ENCODE measurements around the gene GRB7.
"Not testable (repeated sequence)": the region's sequence is repeated elsewhere in the genome, so short reads cannot be mapped to it uniquely, and the experiment has no call there.

GRB7 gene

GRCh38 chr17:39737760-39738567, at the start of gene GRB7:
TSS of gene GRB7 (plus strand) at chr17:39737938. CDS start at chr17:39742302, 4,364 bp downstream.
- DNase-seq = no peak

- no peak for DNase-seq
Measured at GRCh38 chr17:39688475-39688835, 49.3 kb upstream of the GRB7 start.

- DNase-seq = no peak
Measured at GRCh38 chr17:39688945-39689344, 48.8 kb upstream of the GRB7 start.

GRCh38 chr17:39694593-39694992, 43.1 kb upstream of the GRB7 start:
- DNase-seq = no peak

GRCh38 chr17:39695089-39695474, 42.7 kb upstream of the GRB7 start:
- DNase-seq = no peak

DNA sequence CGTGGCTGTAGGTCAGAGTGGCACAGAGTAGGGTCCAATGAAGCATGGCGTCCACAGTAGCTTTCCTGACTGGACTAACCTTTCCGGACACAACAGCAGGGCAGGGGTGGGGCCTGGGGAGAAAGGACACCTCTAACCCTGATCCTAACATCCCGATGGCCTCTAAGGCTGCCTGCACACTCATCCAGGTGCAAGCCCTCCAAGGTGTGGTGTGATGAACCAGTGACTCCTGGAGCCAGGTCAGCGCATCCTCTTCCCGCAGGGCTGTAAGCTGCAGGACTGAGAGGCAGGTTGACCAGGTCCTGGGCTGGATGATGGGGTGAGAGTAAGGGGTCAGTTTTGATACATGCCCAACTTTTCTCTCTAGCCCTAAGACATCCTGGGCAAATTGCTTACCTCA, 41.0 kb upstream of the GRB7 start:
- DNase-seq = no peak

- DNase-seq = no peak
Measured at GRCh38 chr17:39697961-39698360, 39.8 kb upstream of the GRB7 start.

- not testable (repeated sequence) for DNase-seq
Measured at GRCh38 chr17:39699157-39699817, 38.5 kb upstream of the GRB7 start.

DNA sequence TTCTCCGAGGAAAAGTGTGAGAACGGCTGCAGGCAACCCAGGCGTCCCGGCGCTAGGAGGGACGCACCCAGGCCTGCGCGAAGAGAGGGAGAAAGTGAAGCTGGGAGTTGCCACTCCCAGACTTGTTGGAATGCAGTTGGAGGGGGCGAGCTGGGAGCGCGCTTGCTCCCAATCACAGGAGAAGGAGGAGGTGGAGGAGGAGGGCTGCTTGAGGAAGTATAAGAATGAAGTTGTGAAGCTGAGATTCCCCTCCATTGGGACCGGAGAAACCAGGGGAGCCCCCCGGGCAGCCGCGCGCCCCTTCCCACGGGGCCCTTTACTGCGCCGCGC, 38.0 kb upstream of the GRB7 start, which contains the start of gene ERBB2:
ERBB2 (plus strand) TSS at position 247 of the 330 bp plus-strand sequence. CDS start 175 bp downstream, outside the sequence.
- peak in 11 of 58 donors; percentile 1 to 42 (median 16) for DNase-seq

DNA sequence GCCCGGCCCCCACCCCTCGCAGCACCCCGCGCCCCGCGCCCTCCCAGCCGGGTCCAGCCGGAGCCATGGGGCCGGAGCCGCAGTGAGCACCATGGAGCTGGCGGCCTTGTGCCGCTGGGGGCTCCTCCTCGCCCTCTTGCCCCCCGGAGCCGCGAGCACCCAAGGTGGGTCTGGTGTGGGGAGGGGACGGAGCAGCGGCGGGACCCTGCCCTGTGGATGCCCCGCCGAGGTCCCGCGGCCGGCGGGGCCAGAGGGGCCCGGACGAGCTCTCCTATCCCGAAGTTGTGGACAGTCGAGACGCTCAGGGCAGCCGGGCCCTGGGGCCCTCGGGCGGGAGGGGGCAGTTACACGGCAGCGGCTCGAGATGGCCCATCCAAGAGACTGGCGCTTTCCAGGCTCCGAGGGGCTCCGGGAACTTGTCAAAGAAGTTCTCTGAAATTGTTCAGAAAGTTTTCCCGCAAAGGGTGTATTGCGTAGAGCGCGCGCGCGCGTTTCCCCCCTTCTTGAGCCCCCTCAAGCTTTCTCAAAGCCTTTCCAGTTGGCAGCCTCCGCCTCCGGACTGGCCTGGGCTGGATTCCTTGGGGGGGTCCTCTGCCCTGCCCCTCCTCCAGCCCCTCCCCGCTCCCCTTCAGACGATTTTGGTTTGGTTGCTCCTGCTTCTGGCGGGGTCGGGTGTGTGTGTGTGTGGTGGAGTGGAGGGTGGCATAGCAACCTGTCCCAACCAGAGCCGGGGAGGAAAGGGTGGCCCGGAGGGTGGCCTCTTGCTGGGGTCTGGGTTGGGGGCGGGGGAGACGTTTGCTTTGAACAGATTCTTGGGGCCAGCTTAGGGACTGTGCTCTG, 37.4 kb upstream of the GRB7 start:
- DNase-seq = no peak

DNA sequence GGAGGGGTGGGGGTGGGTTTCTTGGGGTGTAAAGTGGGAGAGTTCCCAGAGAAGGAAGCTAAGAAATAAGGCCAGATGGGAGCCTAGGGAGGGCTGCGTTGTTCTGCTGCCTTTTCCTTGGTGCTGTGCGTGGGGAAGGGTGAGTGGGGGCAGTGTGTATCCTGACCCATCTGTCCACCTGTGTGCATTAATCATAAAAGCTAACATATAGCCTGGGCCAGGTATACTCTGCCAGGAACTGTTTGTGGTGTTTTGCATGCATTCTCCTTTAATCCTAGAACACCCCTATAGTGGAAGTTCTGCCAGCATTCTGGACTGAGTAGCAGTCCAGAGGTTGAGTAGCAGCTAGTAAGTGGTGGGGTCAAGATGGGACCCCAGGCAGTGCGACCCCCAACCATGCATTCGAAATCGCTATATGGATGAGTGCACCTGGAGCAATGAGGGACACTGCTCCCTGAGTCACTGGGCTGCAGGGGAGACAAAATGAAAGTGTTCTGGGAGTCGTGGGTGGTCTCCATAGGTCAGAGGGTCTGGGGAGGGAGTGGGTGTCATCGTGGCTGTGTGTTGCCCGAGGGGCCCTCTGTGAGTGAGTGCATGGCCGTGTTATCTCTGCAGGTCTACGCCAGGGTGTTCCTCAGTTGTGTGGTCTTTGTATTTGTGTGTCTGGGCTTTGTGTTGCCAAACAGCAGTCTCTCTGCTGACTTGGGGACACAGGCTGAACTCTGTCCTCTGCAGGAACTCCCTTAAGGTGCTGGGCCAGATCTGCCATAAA, 36.5 kb upstream of the GRB7 start:
- no peak for DNase-seq

DNA sequence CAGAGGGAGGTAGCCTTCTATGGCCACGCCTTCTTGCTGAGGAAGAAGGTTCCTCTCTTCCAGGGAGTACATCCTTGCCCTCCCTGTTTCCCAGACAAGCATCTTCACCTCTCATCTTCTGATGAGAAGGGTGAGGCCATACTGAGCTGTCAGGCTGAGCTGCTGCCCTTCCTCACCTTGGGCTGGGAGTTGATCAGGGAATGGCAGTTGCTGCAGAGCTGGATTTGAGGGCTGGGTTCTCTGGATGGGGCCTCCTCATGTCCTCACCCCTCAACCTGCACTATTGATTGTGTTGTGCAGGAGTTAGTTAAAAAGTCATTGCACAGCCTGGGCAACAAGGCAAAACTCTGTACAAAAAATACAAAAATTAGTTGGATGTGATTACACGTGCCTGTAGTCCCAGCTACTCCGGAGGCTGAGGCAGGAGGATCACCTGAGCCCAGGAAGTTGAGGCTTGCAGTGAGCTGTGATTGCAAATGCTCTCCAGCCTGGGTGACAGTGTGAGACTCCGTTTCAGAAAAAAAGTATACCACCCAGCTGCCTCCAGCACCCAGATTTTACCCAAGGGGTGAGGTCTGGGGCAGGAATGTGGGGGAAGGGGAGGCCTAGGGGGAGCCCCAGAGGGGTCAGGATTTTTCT, 35.8 kb upstream of the GRB7 start:
- DNase-seq = no peak

GRCh38 chr17:39702901-39703893, 34.5 kb upstream of the GRB7 start:
- DNase-seq = no peak

DNA sequence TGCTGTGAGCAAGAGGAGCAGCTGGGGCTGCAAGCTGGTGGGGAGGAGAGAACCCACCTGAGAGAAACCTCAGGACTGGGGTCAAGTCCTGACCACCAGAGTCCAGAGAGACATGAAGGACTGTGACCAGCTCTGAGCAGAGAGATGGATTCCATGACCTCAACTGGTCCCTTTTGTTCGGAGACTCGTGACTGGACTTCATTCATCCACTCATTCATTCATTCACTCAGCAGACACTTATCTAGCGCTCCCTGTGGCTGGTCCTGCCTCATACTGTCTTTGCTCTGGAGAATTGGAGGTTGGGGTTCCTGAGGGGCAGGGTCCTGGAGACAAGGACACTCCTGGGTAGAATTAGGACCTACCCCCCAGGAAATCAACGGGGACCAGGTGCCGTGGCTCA, 33.8 kb upstream of the GRB7 start:
- no peak for DNase-seq

DNA sequence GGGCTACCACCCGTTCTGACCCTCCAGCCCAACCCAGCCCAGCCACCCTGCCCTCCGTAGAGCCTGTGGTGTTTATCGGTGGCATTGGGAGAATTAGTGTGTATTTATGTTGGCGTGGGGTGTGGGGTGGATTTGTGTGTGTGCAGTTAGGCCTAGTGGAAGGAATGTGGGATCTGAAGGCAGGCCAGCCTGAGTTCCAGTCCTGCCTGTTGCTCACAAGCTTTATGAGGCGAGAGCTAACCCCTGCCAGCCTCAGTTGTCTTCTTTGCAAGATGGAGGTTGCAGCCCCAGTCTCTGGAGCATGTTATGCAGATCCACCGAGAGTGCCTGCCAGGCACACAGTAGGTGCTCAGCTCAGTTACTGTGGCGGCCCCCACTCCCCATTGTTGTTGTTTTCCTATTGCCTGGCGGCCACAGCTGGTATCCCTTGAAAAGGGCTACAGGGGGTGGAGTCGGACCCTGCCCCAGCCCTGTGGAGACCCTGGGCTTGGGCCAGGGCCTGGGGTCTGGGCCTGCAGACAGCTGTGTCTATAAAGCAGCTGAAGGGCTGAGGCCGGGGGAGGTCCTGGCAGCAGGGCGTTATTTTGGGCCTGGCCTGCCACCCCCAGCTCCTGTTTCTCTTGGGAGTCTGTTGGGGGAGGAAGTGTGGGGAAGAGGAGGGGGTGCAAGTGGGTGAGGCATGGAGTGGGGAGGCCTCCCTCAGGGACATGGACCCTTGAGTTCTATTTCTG, 32.8 kb upstream of the GRB7 start:
- DNase-seq = no peak

DNA sequence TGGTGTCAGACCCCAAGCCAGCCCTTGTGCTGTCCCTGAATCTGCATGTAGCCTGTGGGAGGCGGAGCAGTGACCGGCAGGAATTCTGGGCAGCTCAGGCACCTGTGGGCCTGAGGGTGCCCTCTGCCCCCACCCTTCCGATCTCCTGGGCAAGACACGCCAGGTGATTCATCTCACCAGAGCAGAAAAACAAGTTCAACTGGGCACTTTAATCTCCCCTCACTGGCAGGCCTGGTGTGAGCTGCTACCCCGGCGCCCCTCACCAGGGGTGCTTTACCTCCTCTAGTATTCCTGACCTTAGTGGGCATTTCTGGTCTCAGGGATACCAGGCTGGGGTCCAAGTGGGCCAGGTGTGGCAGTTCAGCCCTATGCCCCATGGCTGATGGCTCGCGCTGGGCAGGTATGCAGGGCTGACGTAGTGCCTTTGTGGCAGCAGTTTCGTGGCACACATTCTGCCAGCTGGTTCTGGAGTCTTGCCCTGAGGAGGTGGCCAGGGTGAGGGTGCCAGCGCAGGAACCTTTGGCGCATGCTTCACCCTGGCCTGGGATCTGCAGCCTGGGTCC, 31.9 kb upstream of the GRB7 start:
- DNase-seq = peak in 3 of 58 donors; percentile 5 to 18 (median 10)

DNA sequence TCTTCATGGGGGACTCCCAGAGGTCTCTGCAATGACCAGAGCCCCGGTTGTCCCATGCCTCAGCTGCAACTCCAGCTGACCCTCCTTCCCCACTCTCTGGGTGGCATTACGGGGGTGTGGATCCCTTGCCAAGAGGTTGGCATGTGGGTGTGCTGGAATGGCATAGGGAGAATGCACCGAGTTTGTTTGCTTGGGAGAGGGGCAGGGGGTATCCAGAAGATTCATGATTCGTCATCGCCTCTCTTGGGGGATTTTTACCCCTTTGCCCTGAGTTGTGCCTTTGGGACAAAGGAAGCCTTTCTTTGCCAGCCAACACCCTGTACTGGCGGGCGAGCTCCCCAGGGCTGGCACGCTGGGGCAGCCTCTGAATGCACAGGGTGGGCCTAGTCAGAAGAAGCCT, 31.4 kb upstream of the GRB7 start:
- DNase-seq = no peak

GRCh38 chr17:39706921-39707337, 30.8 kb upstream of the GRB7 start:
- DNase-seq = no peak
